IMR-90 (cell line): ENCODE measurements around the gene TRAF7.

Experiments
- BHLHE40 ChIP-seq: fragments of 150-350 bp; IDR thresholded peaks from 2 replicates; pipeline ENCODE4 v1.6.1; 2016; ENCODE audit warnings: mild to moderate bottlenecking, low read depth, low read length
- CEBPB ChIP-seq: IDR thresholded peaks from 2 replicates; pipeline ENCODE4 v1.6.1; 2012; ENCODE audit warnings: low read depth, low read length, improper control_type of control experiment
- CTCF ChIP-seq: conservative IDR thresholded peaks from 2 replicates; pipeline ENCODE4 v1.5.1; 2012; ENCODE audit warnings: mild to moderate bottlenecking, low read depth, low read length, improper control_type of control experiment
- POLR2A ChIP-seq: IDR thresholded peaks from 2 replicates; pipeline ENCODE4 v1.6.1; 2012; ENCODE audit warnings: mild to moderate bottlenecking, low read depth, low read length
- RAD21 ChIP-seq: IDR thresholded peaks from 2 replicates; pipeline ENCODE4 v1.6.1; 2012; ENCODE audit warnings: low read length, improper control_type of control experiment
- RFX5 ChIP-seq: IDR thresholded peaks from 2 replicates; pipeline ENCODE4 v1.8.0; 2012; ENCODE audit warnings: low read depth, mild to moderate bottlenecking, low read length, moderate library complexity

GRCh38 chr16:2152695-2153506 lies 2.7 kb upstream of the TRAF7 start:
- TF ChIP-seq CTCF (no peak), RAD21 (no peak), POLR2A (0 out of 2 replicates have a peak, but pooled peaks have one; percentile 39), RFX5 (no peak), CEBPB (no peak), BHLHE40 (no peak)
